Mucosa of rectum (tissue), 2 donors: ENCODE results near the gene MYOM1.

Experiments used
- H3K27ac ChIP-seq, 2 donors: one replicate each; pipeline ENCODE4 v1.7.0; 2013; ENCODE audit warnings: inconsistent platforms in 2 of 2, low read depth in 2 of 2, low read length in 2 of 2
- H3K27me3 ChIP-seq, 2 donors: one replicate each; pipeline ENCODE4 v1.7.0; 2013; ENCODE audit warnings: low read length in 2 of 2; ENCODE audit not compliant: control insufficient read depth in 2 of 2, insufficient read depth in 2 of 2
- H3K36me3 ChIP-seq, 2 donors: one replicate each; pipeline ENCODE4 v1.7.0; 2013; ENCODE audit warnings: low read length in 2 of 2; ENCODE audit not compliant: control insufficient read depth in 2 of 2, insufficient read depth in 2 of 2
- H3K4me1 ChIP-seq, 2 donors: one replicate each; pipeline ENCODE4 v1.7.0; 2013; ENCODE audit warnings: low read length in 2 of 2, mild to moderate bottlenecking in 1 of 2; ENCODE audit not compliant: control insufficient read depth in 2 of 2, insufficient read depth in 2 of 2
- H3K4me3 ChIP-seq, 2 donors: one replicate each; pipeline ENCODE4 v1.7.0; 2013; ENCODE audit warnings: low read length in 2 of 2
- H3K9ac ChIP-seq, 2 donors: one replicate each; pipeline ENCODE4 v1.7.0; 2013; ENCODE audit warnings: low read length in 2 of 2, low read depth in 1 of 2, mild to moderate bottlenecking in 1 of 2
- H3K9me3 ChIP-seq, 2 donors: one replicate each; pipeline ENCODE4 v1.7.0; 2013; ENCODE audit warnings: low read length in 2 of 2; ENCODE audit not compliant: control insufficient read depth in 2 of 2
- donor health status: healthy.
- donor health status: Normal muscosa, but diverticular disease.

MYOM1 gene

DNA sequence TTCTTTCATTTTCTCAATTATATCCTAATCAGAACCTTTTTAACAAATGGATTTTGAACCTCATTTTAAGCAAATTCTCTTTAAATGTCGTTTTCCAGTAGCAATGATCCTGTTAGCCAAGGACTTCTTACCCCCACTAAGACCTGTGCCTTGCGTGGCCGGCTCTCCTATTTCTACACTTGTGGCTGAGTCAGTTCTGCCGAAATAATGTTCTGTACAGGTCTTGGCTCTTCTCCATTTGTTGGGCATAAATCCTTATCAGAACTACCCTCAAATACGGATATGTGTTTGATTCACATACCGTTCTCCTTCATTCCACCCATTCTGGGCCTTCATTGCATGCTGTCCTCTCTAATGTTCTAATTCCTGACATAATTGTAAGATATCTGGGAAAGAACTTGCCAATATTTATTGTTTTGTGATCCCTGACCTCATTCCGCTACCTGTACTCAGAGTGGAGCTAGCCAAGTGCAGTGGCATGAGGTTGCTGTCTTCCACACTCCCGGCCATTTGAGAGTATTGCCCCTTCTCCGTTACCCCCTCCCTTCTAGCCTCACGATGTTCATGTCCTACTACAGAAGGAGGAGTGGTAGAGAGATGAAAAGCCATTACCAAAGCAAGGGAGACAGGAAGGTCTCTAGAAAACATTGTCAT is 78.7 kb downstream of the MYOM1 start:
- peaks cover 0 to 4% of the 10 kb centered on the region in 2 donors for H3K4me1 ChIP-seq
- no peak overlapping the region for H3K9ac ChIP-seq
- no peak overlapping the region for H3K4me3 ChIP-seq
- H3K9me3 ChIP-seq, result no peaks in the 10 kb centered on the region
- no peaks in the 10 kb centered on the region for H3K36me3 ChIP-seq
- no peak overlapping the region for H3K27ac ChIP-seq
- no peaks in the 10 kb centered on the region for H3K27me3 ChIP-seq

DNA sequence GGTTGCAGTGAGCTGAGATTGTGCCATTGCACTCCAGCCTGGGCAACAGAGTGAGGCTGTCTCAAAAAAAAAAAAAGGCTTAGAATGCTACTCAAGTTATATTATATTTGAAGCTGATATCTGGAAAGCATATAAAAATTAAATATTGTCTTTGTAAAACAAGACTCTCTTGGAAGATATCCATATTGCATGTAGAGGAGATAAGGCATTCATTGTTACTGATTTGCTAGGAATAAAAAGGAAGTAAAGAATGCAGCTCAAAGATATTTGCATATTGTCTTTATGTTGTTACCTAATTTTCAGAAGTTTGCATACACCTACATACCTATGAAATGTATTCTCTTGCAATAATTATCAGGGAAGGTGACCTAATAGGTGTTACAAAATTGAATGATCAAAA is 79.4 kb downstream of the MYOM1 start:
- H3K9me3 ChIP-seq, result no peaks in the 10 kb centered on the region
- no peak overlapping the region for H3K9ac ChIP-seq
- H3K4me3 ChIP-seq, result no peak overlapping the region
- peaks cover 0 to 4% of the 10 kb centered on the region in 2 donors for H3K4me1 ChIP-seq
- H3K27ac ChIP-seq, result no peak overlapping the region
- no peaks in the 10 kb centered on the region for H3K36me3 ChIP-seq
- H3K27me3 ChIP-seq, result no peaks in the 10 kb centered on the region

DNA sequence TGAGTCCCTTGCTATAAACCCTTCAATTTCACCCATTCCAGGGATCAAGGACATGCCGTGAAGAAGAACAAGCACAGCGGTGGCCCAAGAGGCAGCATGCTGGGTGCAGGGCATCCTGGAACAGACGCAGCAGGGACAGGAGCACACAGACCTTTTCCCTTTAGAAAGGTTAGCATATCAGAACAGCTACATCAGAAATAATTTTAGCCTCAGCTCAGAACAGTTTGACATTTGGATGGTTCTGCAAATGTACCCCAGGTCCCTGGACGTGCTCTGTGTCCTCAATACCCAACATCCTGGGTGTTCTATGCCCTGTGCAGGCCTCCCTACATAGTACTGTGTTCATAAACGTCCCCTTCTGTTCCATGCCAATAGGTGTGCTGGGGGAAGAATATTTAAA is 80.4 kb downstream of the MYOM1 start:
- H3K9me3 ChIP-seq, result no peaks in the 10 kb centered on the region
- no peaks in the 10 kb centered on the region for H3K27me3 ChIP-seq
- no peak overlapping the region for H3K4me3 ChIP-seq
- no peak overlapping the region for H3K27ac ChIP-seq
- peaks cover 0 to 4% of the 10 kb centered on the region in 2 donors for H3K4me1 ChIP-seq
- H3K36me3 ChIP-seq, result no peaks in the 10 kb centered on the region
- H3K9ac ChIP-seq, result no peak overlapping the region

DNA sequence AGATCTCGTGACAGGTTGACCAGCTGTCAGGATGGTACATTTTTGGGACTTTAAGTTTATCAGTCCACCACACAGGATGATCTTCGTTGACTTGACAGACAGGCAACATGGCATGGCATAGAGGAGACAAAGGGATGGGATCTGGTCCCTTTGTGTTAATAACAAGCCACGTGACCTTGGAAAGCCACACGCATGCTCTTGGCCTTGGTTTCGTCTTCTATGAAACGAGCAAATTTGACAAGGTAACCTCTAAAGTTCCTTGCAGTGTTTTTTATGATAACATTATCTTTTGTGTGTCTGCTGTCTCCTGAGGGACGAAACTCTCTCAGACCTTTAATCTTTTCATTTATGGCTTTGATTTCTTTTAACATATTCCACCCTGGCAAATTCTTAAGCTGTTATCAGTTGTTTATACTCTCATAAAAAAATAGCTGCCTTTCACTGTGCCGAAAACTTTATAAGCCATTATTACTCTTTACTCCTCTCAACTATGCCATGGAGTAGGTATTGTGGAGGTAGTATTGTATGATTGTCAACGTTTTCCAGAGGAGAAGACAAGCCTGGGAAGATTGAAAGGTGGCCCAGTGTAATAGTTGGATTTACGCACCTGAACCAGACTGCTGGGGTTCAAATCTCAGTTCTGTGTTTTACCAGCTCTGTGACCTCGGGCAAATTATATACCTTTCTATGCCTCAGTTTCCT is 81.3 kb downstream of the MYOM1 start:
- Histone ChIP-seq H3K4me3 (no peak overlapping the region), H3K36me3 (no peaks in the 10 kb centered on the region), H3K9ac (no peak overlapping the region), H3K4me1 (peaks cover 0 to 4% of the 10 kb centered on the region in 2 donors), H3K27me3 (no peaks in the 10 kb centered on the region), H3K27ac (no peak overlapping the region), H3K9me3 (no peaks in the 10 kb centered on the region)

DNA sequence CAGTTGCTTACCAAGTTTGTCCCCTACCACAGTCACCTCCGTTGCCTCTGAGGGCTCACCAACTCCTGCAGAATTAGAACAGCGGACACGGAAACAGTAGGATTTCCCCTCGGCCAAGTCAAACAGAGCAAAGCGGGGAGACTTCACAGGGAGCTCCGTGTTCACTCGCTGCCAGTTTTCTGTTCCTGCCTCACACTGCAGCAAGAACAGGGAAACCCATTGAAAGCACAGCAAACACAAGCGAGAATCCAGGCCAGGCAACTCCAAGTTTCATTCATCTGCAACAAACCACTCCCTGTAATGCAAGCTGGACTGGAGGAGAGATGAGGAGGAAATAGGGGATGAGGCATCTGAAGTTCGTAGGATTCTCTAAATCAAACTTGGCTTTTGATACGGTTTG is 84.2 kb downstream of the MYOM1 start:
- H3K36me3 ChIP-seq, result no peaks in the 10 kb centered on the region
- no peak overlapping the region for H3K9ac ChIP-seq
- H3K4me3 ChIP-seq, result no peak overlapping the region
- no peaks in the 10 kb centered on the region for H3K4me1 ChIP-seq
- no peak overlapping the region for H3K27ac ChIP-seq
- no peaks in the 10 kb centered on the region for H3K27me3 ChIP-seq
- no peaks in the 10 kb centered on the region for H3K9me3 ChIP-seq

DNA sequence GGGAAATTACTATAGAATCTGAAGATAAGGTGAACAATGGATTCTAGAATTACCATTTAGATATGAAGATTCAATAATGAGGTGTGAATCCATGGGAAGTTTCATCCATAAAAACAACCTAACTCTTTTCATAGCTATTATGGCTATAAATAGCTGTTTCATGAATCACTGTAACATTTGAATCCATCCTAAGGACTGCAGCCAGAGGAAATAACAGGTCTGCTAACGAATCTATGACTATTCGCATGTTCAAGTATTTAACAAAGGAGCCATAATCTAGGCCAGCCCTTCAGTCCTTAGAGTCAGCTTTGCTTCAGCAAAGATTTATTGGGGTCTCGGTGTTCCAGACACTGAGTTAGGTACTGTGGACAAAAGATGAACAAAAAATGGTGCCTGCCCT is 87.1 kb downstream of the MYOM1 start:
- Histone ChIP-seq H3K27ac (no peak overlapping the region), H3K9me3 (no peaks in the 10 kb centered on the region), H3K36me3 (no peaks in the 10 kb centered on the region)

DNA sequence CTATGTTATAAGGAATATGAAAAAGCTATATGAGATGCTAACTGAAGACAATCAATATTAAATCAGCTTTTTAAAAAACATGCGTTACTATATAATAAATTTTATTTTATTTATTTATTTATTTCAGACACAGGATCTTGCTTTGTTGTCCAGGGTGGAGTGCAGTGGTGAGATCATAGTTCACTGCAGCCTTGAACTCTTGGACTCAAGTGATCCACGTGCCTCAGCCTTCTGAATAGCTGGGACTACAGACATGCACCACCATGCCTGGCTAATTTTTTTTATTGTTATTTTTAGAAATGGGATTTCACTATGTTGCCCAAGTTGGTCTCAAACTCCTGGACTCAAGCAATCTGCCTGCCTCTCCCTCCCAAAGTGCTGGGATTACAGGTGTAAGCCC is 89.4 kb downstream of the MYOM1 start:
- no peak overlapping the region for H3K4me3 ChIP-seq
- H3K36me3 ChIP-seq, result peaks cover 0 to 2% of the 10 kb centered on the region in 2 donors
- H3K9me3 ChIP-seq, result no peaks in the 10 kb centered on the region
- peaks cover 0 to 8% of the 10 kb centered on the region in 2 donors for H3K4me1 ChIP-seq
- no peak overlapping the region for H3K9ac ChIP-seq
- no peak overlapping the region for H3K27ac ChIP-seq
- no peaks in the 10 kb centered on the region for H3K27me3 ChIP-seq

More for the DNA sequence above, 87.1 kb downstream of the MYOM1 start:
- peaks cover 0 to 8% of the 10 kb centered on the region in 2 donors for H3K4me1 ChIP-seq
- H3K4me3 ChIP-seq, result no peak overlapping the region
- H3K9ac ChIP-seq, result no peak overlapping the region
- no peaks in the 10 kb centered on the region for H3K27me3 ChIP-seq

DNA sequence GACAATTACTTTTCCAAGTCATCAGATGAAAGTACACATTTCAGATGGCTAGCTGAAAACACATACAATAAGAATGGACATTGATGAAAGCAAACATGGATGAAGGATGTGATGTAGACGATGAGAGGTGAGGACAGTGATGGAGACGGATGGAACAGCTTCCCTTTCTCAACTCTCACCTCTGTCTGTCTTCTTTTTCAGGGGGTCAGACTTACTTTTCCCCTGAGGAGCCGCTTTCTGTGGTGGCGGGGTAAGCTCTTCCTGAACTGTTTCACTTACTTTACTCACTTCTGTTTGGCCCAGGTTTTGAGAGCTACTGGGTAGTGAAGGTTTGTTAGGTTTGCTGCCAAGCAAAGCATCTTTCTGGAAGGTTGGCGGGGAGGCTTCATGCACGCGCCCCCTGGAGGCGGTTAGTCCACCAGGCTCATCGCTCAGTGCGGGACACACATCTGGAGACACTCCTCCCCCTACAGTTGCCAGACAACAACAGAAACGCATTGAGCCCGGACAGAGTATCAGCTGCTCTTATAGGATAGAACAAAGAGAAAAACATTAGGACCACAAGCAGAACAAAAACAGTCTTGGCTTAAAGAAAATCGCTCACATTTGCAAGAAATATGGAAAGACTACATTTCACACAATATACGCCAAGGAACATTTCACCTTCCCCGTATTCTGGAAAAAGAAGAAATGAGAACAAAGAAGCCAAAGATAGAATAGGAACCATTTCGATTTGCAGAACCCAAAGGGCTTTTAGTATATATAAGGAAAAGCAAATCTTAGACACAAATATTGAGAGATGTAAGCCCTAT is 90.5 kb downstream of the MYOM1 start:
- Histone ChIP-seq H3K9me3 (no peaks in the 10 kb centered on the region), H3K27me3 (no peaks in the 10 kb centered on the region), H3K4me3 (no peak overlapping the region), H3K9ac (no peak overlapping the region), H3K27ac (no peak overlapping the region), H3K36me3 (peaks cover 0 to 2% of the 10 kb centered on the region in 2 donors), H3K4me1 (peaks cover 0 to 8% of the 10 kb centered on the region in 2 donors)

DNA sequence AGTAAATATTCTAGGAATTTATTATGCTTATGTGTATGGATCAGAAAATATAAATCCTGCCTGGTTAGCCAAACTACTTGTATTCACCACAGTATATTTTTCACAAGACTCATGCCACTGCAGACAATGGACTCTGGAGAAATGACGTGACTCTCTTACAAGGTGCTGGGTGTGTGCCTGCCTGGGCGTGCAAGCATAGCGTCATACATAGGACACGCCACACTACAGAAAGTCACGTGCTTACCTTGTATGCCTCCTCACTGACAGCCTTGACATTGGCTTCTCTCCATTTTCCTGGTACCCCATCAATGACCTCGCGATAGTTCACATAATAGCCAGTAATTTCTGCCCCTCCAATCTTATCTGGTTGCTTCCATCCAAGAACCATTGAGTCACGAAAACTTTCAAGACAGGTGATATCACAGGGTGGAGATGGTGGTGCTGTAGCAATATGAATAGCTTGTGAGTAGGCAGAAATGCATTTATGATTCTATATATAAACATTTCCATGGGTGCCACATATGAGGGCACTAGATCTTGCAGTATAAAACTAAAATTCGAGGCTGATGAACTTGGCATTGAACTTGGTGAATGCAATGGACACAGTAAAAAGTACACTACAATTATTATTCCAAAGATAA is 93.2 kb downstream of the MYOM1 start:
- H3K4me3 ChIP-seq, result no peak overlapping the region
- no peaks in the 10 kb centered on the region for H3K9me3 ChIP-seq
- H3K27ac ChIP-seq, result no peak overlapping the region
- peaks cover 0 to 2% of the 10 kb centered on the region in 2 donors for H3K36me3 ChIP-seq
- H3K4me1 ChIP-seq, result peaks cover 0 to 8% of the 10 kb centered on the region in 2 donors
- H3K9ac ChIP-seq, result no peak overlapping the region
- no peaks in the 10 kb centered on the region for H3K27me3 ChIP-seq

DNA sequence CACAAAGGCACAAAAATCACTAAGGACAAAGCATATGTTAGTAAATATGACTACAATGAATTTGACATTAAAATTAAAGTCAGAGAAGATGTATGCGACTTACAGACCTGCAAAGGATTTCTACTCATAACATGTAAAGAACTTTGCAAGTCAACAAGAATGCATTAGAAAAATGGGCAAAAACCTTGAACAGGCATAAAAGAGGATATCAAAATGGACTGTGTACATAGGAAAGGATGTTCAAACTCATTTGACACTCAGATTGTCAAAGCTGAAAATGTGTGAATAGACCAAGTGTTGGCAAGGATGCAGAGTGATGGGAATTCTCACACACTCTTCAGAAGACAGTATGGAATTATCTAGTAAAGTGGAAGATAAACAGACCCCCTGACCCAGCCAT is 94.9 kb downstream of the MYOM1 start:
- no peaks in the 10 kb centered on the region for H3K27me3 ChIP-seq
- peaks cover 0 to 12% of the 10 kb centered on the region in 2 donors for H3K4me1 ChIP-seq
- H3K9ac ChIP-seq, result no peak overlapping the region
- H3K4me3 ChIP-seq, result no peak overlapping the region
- H3K36me3 ChIP-seq, result peaks cover 0 to 2% of the 10 kb centered on the region in 2 donors
- no peak overlapping the region for H3K27ac ChIP-seq
- no peaks in the 10 kb centered on the region for H3K9me3 ChIP-seq
